HG03521 (cell line): Measurements from ENCODE around the gene FAM216B.

ENCODE experiments used
- ATAC-seq: cut with Tn5 transposase; IDR thresholded peaks from one replicate; pipeline ENCODE4 v1.9.1; 2021; ENCODE audit warnings: mild to moderate bottlenecking, moderate library complexity; ENCODE audit not compliant: unreplicated experiment

Gene FAM216B

DNA sequence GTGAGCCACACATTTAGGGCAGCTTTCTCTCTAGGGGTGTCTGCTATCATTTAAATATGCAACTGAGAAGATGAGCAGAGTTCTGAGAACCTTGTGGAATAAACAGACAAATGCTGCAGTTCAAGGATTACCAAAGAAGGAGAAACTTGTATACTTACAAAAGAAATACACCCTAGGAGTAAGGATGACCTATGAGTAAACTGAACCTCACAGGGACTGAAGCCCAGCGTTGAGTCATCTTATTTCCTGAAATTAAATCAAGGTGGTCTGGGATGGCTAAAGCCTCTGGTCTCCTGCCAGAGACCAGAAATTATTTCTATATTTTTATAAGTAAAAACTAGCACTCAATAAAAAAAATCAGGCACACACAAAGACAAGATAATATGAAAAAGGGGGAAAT lies 40.1 kb downstream of the FAM216B start:
- ATAC-seq = no peak

DNA sequence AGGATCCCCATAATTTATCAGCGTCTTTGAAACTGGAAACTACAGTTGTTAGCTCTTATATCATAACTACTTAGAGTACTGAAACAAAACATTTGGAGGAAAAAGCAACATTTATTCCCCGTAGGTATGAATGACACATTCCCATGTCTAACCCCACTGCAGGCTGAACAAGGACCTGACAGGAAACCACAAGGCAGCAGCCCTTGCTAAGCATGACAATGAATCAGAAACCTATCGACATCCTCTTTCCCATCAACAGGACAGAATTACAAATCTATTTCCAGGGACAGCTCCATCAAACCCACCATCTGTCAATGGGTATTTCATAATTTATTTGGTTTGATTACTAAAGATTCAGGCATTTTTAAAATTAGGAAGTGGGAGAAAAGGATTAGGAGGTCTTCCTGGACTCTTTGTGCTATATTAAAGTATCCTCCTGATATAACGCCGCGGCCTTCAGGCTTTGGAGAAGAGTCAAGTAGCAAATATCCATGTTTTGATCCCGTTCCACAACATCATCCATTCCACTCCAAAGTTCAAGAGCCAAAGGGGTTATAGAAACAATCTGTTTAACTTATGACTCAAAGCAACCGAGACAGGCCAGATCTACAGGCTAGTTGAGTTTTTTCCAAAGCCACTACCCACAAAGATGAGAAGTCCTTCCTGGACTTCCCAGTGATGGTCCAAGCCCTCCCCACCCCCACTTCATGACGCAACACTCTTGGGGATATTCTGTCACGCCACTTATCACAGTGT lies 51.1 kb downstream of the FAM216B start:
- ATAC-seq = no peak

- no peak for ATAC-seq
Observed at GRCh38 chr13:42834946-42835345, 53.6 kb downstream of the FAM216B start.

DNA sequence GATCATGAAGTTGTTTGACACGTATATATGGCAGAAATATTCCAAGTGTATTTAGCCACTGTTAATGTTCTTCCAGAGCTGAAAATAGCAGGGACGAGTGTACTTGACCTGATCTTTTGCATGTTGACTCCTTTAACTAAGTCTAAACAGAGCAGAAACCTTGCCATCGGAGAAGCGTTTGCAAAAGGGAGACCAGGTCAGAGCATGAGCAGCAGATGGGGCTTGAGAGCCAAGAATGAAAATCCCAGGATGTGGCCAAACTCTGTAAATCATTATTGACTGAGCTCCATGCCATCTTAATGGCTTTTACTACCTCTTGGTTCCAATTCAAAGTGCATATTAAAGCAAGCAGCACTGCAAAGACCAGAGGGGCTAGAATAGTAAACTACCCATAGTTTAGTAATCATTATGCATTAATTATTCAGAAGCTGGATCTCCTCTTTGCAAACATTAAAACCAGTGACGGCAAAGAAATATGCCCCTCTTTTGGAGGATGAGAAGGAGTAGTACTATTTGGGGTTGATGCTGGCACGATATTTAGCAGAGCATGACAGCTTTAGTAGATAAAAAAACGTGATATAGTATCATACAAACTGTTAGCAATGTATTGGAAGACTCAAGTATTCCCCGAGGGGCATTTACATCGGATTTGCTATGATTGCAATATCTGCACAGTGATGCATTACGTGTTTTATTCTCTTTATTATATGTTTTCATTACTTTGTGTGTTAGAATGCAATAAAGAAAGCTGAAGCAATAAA lies 55.7 kb downstream of the FAM216B start:
- no peak for ATAC-seq
